Epithelial cell of esophagus (primary cell): Measurements from ENCODE around the gene CYB5B.
A peak's percentile ranks its signal among the peaks of the same experiment; 100 is the strongest.

ENCODE experiments used
- DNase-seq: peaks from one replicate; pipeline ENCODE4 v3.0.0; 2010; ENCODE audit warnings: low read depth
- H3K4me3 ChIP-seq: 2 replicates; pipeline ENCODE4 v1.5.1; 2011; ENCODE audit warnings: mild to moderate bottlenecking, low read length, control low read depth
- CTCF ChIP-seq: IDR thresholded peaks from 2 replicates; pipeline ENCODE4 v1.5.1; 2011; ENCODE audit warnings: low read depth, mild to moderate bottlenecking, low read length, control low read depth, inconsistent platforms; ENCODE audit not compliant: insufficient read depth; ENCODE audit errors: missing control alignments

The CYB5B gene

GRCh38 chr16:69407702-69408323, 16.6 kb upstream of the CYB5B start:
- no peak overlapping the region for H3K4me3 ChIP-seq
- no peak for DNase-seq
- TF ChIP-seq CTCF, result no peak

- no peak for TF ChIP-seq CTCF
- peak; percentile 53 for DNase-seq
- H3K4me3 ChIP-seq, result no peak overlapping the region
Observed at GRCh38 chr16:69408475-69408874, 15.9 kb upstream of the CYB5B start.

GRCh38 chr16:69410219-69410990, 14.0 kb upstream of the CYB5B start:
- no peak for TF ChIP-seq CTCF
- H3K4me3 ChIP-seq, result no peak overlapping the region
- peak; percentile 83 for DNase-seq

- DNase-seq, result no peak
- no peak for TF ChIP-seq CTCF
- H3K4me3 ChIP-seq, result no peak overlapping the region
Observed at GRCh38 chr16:69411064-69411985, 13.1 kb upstream of the CYB5B start.

GRCh38 chr16:69412287-69412686, 12.1 kb upstream of the CYB5B start:
- no peak overlapping the region for H3K4me3 ChIP-seq
- no peak for TF ChIP-seq CTCF
- no peak for DNase-seq

GRCh38 chr16:69413045-69413664, 11.3 kb upstream of the CYB5B start:
- TF ChIP-seq CTCF, result no peak
- no peak for DNase-seq
- no peak overlapping the region for H3K4me3 ChIP-seq
